Astrocyte (in vitro differentiated cells and primary cell): ENCODE measurements around the gene STARD4.

Experiments
- EZH2 ChIP-seq: IDR thresholded peaks from 2 replicates; pipeline ENCODE4 v1.6.1; 2012; ENCODE audit warnings: mild to moderate bottlenecking, low read length, inconsistent platforms; ENCODE audit not compliant: insufficient read depth
- TF ChIP-seq, protein P1 (sequence below): IDR thresholded peaks from 2 replicates; pipeline ENCODE4 v1.5.1; 2011; ENCODE audit warnings: low read depth, mild to moderate bottlenecking, inconsistent platforms, low read length, moderate library complexity; ENCODE audit not compliant: insufficient read depth

DNA sequence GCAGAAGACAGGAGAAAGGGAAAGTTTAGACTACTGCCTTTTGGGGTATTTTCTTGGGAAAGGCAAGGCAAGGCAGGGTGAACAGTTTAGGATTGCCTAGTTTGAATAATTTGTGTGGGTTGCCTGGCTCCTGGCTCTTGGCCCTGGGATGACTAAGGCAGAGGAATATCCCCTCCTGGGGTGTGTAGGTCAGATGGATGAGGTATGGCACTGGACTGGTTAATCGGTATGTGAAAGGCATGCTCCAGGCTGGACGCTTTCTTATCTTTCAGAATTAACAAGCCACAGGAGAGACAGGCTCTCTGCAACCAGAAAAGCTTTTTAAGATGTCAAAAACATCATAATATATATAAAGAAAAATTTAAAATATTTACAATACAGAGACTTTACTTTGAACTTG is 58.6 kb downstream of the STARD4 start:
- TF ChIP-seq, protein P1, sequence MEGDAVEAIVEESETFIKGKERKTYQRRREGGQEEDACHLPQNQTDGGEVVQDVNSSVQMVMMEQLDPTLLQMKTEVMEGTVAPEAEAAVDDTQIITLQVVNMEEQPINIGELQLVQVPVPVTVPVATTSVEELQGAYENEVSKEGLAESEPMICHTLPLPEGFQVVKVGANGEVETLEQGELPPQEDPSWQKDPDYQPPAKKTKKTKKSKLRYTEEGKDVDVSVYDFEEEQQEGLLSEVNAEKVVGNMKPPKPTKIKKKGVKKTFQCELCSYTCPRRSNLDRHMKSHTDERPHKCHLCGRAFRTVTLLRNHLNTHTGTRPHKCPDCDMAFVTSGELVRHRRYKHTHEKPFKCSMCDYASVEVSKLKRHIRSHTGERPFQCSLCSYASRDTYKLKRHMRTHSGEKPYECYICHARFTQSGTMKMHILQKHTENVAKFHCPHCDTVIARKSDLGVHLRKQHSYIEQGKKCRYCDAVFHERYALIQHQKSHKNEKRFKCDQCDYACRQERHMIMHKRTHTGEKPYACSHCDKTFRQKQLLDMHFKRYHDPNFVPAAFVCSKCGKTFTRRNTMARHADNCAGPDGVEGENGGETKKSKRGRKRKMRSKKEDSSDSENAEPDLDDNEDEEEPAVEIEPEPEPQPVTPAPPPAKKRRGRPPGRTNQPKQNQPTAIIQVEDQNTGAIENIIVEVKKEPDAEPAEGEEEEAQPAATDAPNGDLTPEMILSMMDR = no peak
- TF ChIP-seq EZH2 = no peak
